ENCODE data around the gene FZR1. TPM values are rescaled to one million over a fixed set of nuclear protein-coding genes. Genes with fewer than 3 reads are reported as not detected.
"Not testable (repeated sequence)": the region's sequence is repeated elsewhere in the genome, so short reads cannot be mapped to it uniquely, and the experiment has no call there.

Gene FZR1
- total RNA-seq, 4 donors from 2014 or later: 18.6 to 31.8 (median 25.7) TPM

- no peak for DNase-seq (ENCODE audit: low spot score in 2 of 2)
- Histone ChIP-seq H3K4me3 (peak overlapping the region in 3 of 4 donors; percentile 10 to 40 (median 26)), H3K4me1 (peaks cover 0 to 58% (median 17%) of the 10 kb centered on the region in 4 donors), H3K36me3 (peaks cover 0 to 33% (median 2%) of the 10 kb centered on the region in 3 donors), H3K27ac (peak overlapping the region in 3 of 4 donors; percentile 57 to 82 (median 80)), H3K27me3 (no peaks in the 10 kb centered on the region), H3K9me3 (no peaks in the 10 kb centered on the region)
- 42% methylated on average over 72 to 75 of the region's 78 CpGs for WGBS, 2 donors
- TF ChIP-seq CTCF (IDR thresholded peaks at IDR 0.05): no peak
- peak in 1 of 2 donors; percentile 29 for TF ChIP-seq POLR2A (IDR thresholded peaks at IDR 0.05)
- peak in 1 of 2 donors; percentile 34 for TF ChIP-seq EP300 (IDR thresholded peaks at IDR 0.05)
Measured at GRCh38 chr19:3576696-3577443, 70.8 kb downstream of the FZR1 start.

GRCh38 chr19:3577723-3578344 lies 71.7 kb downstream of the FZR1 start:
- Histone ChIP-seq H3K27ac (peak overlapping the region in 2 of 4 donors; percentile 80 to 82), H3K4me3 (no peak overlapping the region), H3K4me1 (peaks cover 0 to 54% (median 17%) of the 10 kb centered on the region in 4 donors), H3K27me3 (no peaks in the 10 kb centered on the region), H3K36me3 (peaks cover 0 to 33% (median 2%) of the 10 kb centered on the region in 3 donors), H3K9me3 (no peaks in the 10 kb centered on the region)
- WGBS, 2 donors: 82 to 87% methylated on average over 50 to 52 of the region's 60 CpGs
- TF ChIP-seq EP300 (IDR thresholded peaks at IDR 0.05) (no peak), POLR2A (IDR thresholded peaks at IDR 0.05) (no peak), CTCF (IDR thresholded peaks at IDR 0.05) (no peak)
- no peak for DNase-seq (ENCODE audit: low spot score in 2 of 2)

GRCh38 chr19:3578390-3578789 lies 72.3 kb downstream of the FZR1 start:
- Histone ChIP-seq H3K27ac (peak overlapping the region in 1 of 4 donors; percentile 50), H3K36me3 (peaks cover 0 to 33% (median 2%) of the 10 kb centered on the region in 3 donors), H3K4me3 (no peak overlapping the region), H3K27me3 (no peaks in the 10 kb centered on the region), H3K9me3 (no peaks in the 10 kb centered on the region), H3K4me1 (peaks cover 0 to 50% (median 17%) of the 10 kb centered on the region in 4 donors)
- 70 to 81% methylated on average over 11 to 17 of the region's 17 CpGs for WGBS, 2 donors
- DNase-seq (ENCODE audit: low spot score in 2 of 2): no peak
- no peak for TF ChIP-seq CTCF (IDR thresholded peaks at IDR 0.05)

- Histone ChIP-seq H3K4me1 (peaks cover 0 to 33% (median 11%) of the 10 kb centered on the region in 4 donors), H3K27me3 (peaks cover 0 to 12% of the 10 kb centered on the region in 2 donors), H3K9me3 (no peaks in the 10 kb centered on the region), H3K4me3 (no peak overlapping the region), H3K36me3 (peaks cover 0 to 20% (median 0%) of the 10 kb centered on the region in 3 donors), H3K27ac (peak overlapping the region in 3 of 4 donors; percentile 45 to 73 (median 68))
- no peak for DNase-seq (ENCODE audit: low spot score in 2 of 2)
- 30 to 35% methylated on average over 11 of the region's 11 CpGs for WGBS, 2 donors
- TF ChIP-seq POLR2A (IDR thresholded peaks at IDR 0.05) (no peak), EP300 (IDR thresholded peaks at IDR 0.05) (peak in 1 of 2 donors; percentile 14)
Measured at GRCh38 chr19:3580156-3580934, 74.2 kb downstream of the FZR1 start.

- 85 to 87% methylated on average over 4 of the region's 4 CpGs for WGBS, 2 donors
- H3K4me3 ChIP-seq; DNase-seq (ENCODE audit: low spot score in 2 of 2); H3K9me3 ChIP-seq; H3K27ac ChIP-seq; H3K36me3 ChIP-seq: not testable (repeated sequence)
- peaks cover 0 to 23% of the 10 kb centered on the region in 2 donors for H3K27me3 ChIP-seq
- H3K4me1 ChIP-seq: peaks cover 0 to 29% (median 5%) of the 10 kb centered on the region in 4 donors
Measured at GRCh38 chr19:3581792-3582191, 75.7 kb downstream of the FZR1 start.

- not testable (repeated sequence) for H3K4me3 ChIP-seq; H3K36me3 ChIP-seq; H3K27ac ChIP-seq; DNase-seq (ENCODE audit: low spot score in 2 of 2); H3K9me3 ChIP-seq
- H3K4me1 ChIP-seq: peaks cover 0 to 24% (median 4%) of the 10 kb centered on the region in 4 donors
- 86 to 93% methylated on average over 15 of the region's 15 CpGs for WGBS, 2 donors
- H3K27me3 ChIP-seq: peaks cover 0 to 23% of the 10 kb centered on the region in 2 donors
Measured at GRCh38 chr19:3584036-3584802, 78.1 kb downstream of the FZR1 start.
